HG03354 (cell line): ENCODE results near the gene HTR1B.

Experiments used
- ATAC-seq: cut with Tn5 transposase; IDR thresholded peaks from one replicate; pipeline ENCODE4 v1.9.1; 2021; ENCODE audit warnings: mild to moderate bottlenecking; ENCODE audit not compliant: unreplicated experiment, poor library complexity, severe bottlenecking

The HTR1B gene

GRCh38 chr6:77457720-77458349 is 5.5 kb downstream of the HTR1B start:
- peak; percentile 92 for ATAC-seq

- no peak for ATAC-seq
These were observed 6.6 kb downstream of the HTR1B start for GRCh38 chr6:77456531-77457248.

- no peak for ATAC-seq
These were observed 8.0 kb downstream of the HTR1B start for GRCh38 chr6:77455271-77455670.

GRCh38 chr6:77454386-77454785 is 8.9 kb downstream of the HTR1B start:
- no peak for ATAC-seq

- ATAC-seq, result no peak
These were observed 11.8 kb downstream of the HTR1B start for GRCh38 chr6:77451466-77451865.

- ATAC-seq, result no peak
These were observed 12.4 kb downstream of the HTR1B start for GRCh38 chr6:77450924-77451323.

GRCh38 chr6:77448546-77448945 is 14.7 kb downstream of the HTR1B start:
- ATAC-seq, result no peak

GRCh38 chr6:77447254-77447653 is 16.0 kb downstream of the HTR1B start:
- no peak for ATAC-seq

- ATAC-seq, result no peak
These were observed 17.0 kb downstream of the HTR1B start for GRCh38 chr6:77446249-77446648.

- ATAC-seq, result no peak
These were observed 18.1 kb downstream of the HTR1B start for GRCh38 chr6:77445214-77445613.

- ATAC-seq, result no peak
These were observed 22.9 kb downstream of the HTR1B start for GRCh38 chr6:77440206-77440976.

GRCh38 chr6:77433888-77434287 is 29.4 kb downstream of the HTR1B start:
- ATAC-seq, result no peak

- no peak for ATAC-seq
These were observed 32.8 kb downstream of the HTR1B start for GRCh38 chr6:77430504-77430903.

- no peak for ATAC-seq
These were observed 37.6 kb downstream of the HTR1B start for GRCh38 chr6:77425671-77426070.

GRCh38 chr6:77425216-77425615 is 38.1 kb downstream of the HTR1B start:
- no peak for ATAC-seq

GRCh38 chr6:77424761-77425160 is 38.5 kb downstream of the HTR1B start:
- ATAC-seq, result no peak

- ATAC-seq, result no peak
These were observed 46.5 kb downstream of the HTR1B start for GRCh38 chr6:77416839-77417238.

GRCh38 chr6:77415706-77416105 is 47.6 kb downstream of the HTR1B start:
- peak; percentile 78 for ATAC-seq
